HFFc6 (cell line): Measurements from ENCODE around the gene KLHL42. TPM values are rescaled to one million over a fixed set of nuclear protein-coding genes. Genes with fewer than 3 reads are reported as not detected.
"Not testable (repeated sequence)": the region's sequence is repeated elsewhere in the genome, so short reads cannot be mapped to it uniquely, and the experiment has no call there.

ENCODE experiments used
- DNase-seq: peaks from one replicate; pipeline ENCODE4 v3.0.0-alpha.2; 2018
- H3K27ac Mint-ChIP-seq: 2 replicates; pipeline ENCODE4 v1.8.0; 2020; ENCODE audit warnings: mild to moderate bottlenecking, mixed read lengths
- H3K27me3 Mint-ChIP-seq: 2 replicates; pipeline ENCODE4 v1.8.0; 2021; ENCODE audit warnings: mild to moderate bottlenecking, moderate library complexity, mixed read lengths; ENCODE audit not compliant: insufficient read depth
- H3K36me3 Mint-ChIP-seq: 2 replicates; pipeline ENCODE4 v1.8.0; 2021; ENCODE audit warnings: low read depth, mixed read lengths
- H3K4me1 Mint-ChIP-seq: 2 replicates; pipeline ENCODE4 v1.8.0; 2020; ENCODE audit warnings: low read depth, mixed read lengths
- H3K4me3 Mint-ChIP-seq: 2 replicates; pipeline ENCODE4 v1.8.0; 2020; ENCODE audit warnings: mild to moderate bottlenecking, moderate library complexity, mixed read lengths
- H3K9me3 Mint-ChIP-seq: 2 replicates; pipeline ENCODE4 v1.8.0; 2020; ENCODE audit warnings: mild to moderate bottlenecking, mixed read lengths
- CTCF ChIP-seq: fragments of 200-600 bp; sonication (generic); IDR thresholded peaks from 2 replicates; pipeline ENCODE4 v1.5.0; 2021; ENCODE audit warnings: antibody characterized with exemption, mild to moderate bottlenecking
- long read RNA-seq: library from polyadenylated mRNA; unstranded; transcript quantifications from one replicate; pipeline ENCODE4 v2.0.0, GENCODE V29; 2019
- total RNA-seq, 6 experiments: library from RNA; stranded (reverse); fragmentation: NEBNext Ultra II Directional; extraction: Animal tissue kit (Norgen Biotek cat#: 25700); gene quantifications; 2 replicates in 1 of 6; 3 replicates in 5 of 6; pipeline ENCODE4 v1.2.3, GENCODE V29; 2021

KLHL42 gene, protein sequence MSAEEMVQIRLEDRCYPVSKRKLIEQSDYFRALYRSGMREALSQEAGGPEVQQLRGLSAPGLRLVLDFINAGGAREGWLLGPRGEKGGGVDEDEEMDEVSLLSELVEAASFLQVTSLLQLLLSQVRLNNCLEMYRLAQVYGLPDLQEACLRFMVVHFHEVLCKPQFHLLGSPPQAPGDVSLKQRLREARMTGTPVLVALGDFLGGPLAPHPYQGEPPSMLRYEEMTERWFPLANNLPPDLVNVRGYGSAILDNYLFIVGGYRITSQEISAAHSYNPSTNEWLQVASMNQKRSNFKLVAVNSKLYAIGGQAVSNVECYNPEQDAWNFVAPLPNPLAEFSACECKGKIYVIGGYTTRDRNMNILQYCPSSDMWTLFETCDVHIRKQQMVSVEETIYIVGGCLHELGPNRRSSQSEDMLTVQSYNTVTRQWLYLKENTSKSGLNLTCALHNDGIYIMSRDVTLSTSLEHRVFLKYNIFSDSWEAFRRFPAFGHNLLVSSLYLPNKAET
- total RNA-seq = 10 to 100 TPM; 17.6 to 24.7 (median 19.3) TPM
- long read RNA-seq, full-length matches to known transcripts = 11 of 19 reads
- long read RNA-seq, partial matches to known transcripts = 0 of 19 reads
- long read RNA-seq, other reads (novel, unspliced or antisense) = 8 of 19 reads

- peak within 1 kb of the TSS; percentile 97 for H3K27ac Mint-ChIP-seq
- H3K36me3 Mint-ChIP-seq = peaks cover 22% of the 10 kb centered on the region
- H3K4me1 Mint-ChIP-seq = peaks cover 41% of the 10 kb centered on the region
- no peaks in the 10 kb centered on the region for H3K9me3 Mint-ChIP-seq
- peak within 1 kb of the TSS; percentile 95 for H3K4me3 Mint-ChIP-seq
- H3K27me3 Mint-ChIP-seq = peaks cover 1% of the 10 kb centered on the region; the same call in 1 of the 2 replicates
- TF ChIP-seq CTCF = peak; percentile 25; the same call in 1 of the 2 replicates
- peak; percentile 66 for DNase-seq
These were observed at the start of gene KLHL42, which contains the start of gene MANSC4 for GRCh38 chr12:27779920-27780611. KLHL42 (plus strand) TSS chr12:27780233; CDS start chr12:27780331, 98 bp downstream. MANSC4 (minus strand) TSS chr12:27780236; CDS start chr12:27771276, 8,960 bp downstream.

DNA sequence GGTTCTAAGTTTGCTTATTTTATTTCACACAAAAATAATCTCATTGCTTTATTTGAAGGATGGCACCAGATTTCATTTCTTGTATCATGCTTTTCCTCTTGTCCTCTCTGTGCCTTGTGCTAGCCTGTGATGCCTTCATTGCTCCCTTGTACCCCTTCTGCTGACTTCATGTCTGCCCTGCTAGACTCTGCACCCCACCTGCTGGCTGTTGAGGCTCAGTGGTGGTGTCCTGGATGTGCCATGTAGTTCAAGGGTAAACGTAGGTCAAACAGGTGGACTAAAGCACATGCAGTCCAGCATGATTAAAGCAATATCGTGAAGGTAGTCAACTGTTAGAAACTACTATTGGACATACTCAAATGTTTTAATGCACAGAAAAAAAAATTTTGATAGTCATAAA is 47.8 kb upstream of the KLHL42 start:
- Mint-ChIP-seq H3K4me1 (peaks cover 5% of the 10 kb centered on the region; the same call in 1 of the 2 replicates), H3K4me3 (no peak overlapping the region), H3K9me3 (no peaks in the 10 kb centered on the region), H3K27ac (no peak overlapping the region; the same call in 1 of the 2 replicates), H3K27me3 (no peaks in the 10 kb centered on the region; the same call in 1 of the 2 replicates), H3K36me3 (peaks cover 10% of the 10 kb centered on the region; the same call in 1 of the 2 replicates)
- TF ChIP-seq CTCF = peak; percentile 41; the same call in 1 of the 2 replicates
- no peak for DNase-seq

- peak; percentile 89 for TF ChIP-seq CTCF
- H3K4me3 Mint-ChIP-seq = no peak overlapping the region
- peaks cover 5% of the 10 kb centered on the region; the same call in 1 of the 2 replicates for H3K4me1 Mint-ChIP-seq
- no peaks in the 10 kb centered on the region; the same call in 1 of the 2 replicates for H3K27me3 Mint-ChIP-seq
- peak; percentile 30 for DNase-seq
- H3K27ac Mint-ChIP-seq = no peak overlapping the region
- peaks cover 13% of the 10 kb centered on the region; the same call in 1 of the 2 replicates for H3K36me3 Mint-ChIP-seq
- no peaks in the 10 kb centered on the region for H3K9me3 Mint-ChIP-seq
These were observed 46.9 kb upstream of the KLHL42 start for GRCh38 chr12:27733052-27733656.

DNA sequence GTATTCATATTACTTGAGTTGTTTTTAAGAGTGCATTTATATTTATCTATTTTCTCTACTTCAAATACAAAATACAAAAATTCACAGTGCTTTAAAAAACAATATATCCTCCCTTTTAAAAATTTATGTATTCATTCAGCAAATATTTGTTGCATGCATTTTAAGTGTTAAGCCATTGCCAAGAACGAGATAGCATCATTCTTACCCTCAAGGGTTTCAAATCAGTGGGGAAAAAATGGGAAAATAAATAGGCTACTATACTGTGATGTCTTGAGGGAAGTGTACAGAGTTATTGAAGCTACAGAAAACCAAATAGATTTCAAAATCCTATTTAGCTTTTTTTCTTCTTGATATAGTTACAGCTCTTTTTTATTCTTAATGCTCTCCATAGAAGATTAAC is 46.2 kb upstream of the KLHL42 start:
- no peak for TF ChIP-seq CTCF
- Mint-ChIP-seq H3K4me3 (no peak overlapping the region), H3K27me3 (no peaks in the 10 kb centered on the region; the same call in 1 of the 2 replicates), H3K9me3 (no peaks in the 10 kb centered on the region), H3K27ac (no peak overlapping the region), H3K36me3 (peaks cover 13% of the 10 kb centered on the region; the same call in 1 of the 2 replicates), H3K4me1 (peaks cover 5% of the 10 kb centered on the region; the same call in 1 of the 2 replicates)
- no peak for DNase-seq

- not testable (repeated sequence) for H3K4me1 Mint-ChIP-seq, H3K4me3 Mint-ChIP-seq, H3K9me3 Mint-ChIP-seq, H3K27me3 Mint-ChIP-seq, DNase-seq, H3K27ac Mint-ChIP-seq
- H3K36me3 Mint-ChIP-seq = peaks cover 13% of the 10 kb centered on the region; the same call in 1 of the 2 replicates
These were observed 45.7 kb upstream of the KLHL42 start for GRCh38 chr12:27734321-27734720.
